Brain microvascular endothelial cell (primary cell): ENCODE results near the gene ANAPC10.

ENCODE experiments used
- DNase-seq: peaks from one replicate; pipeline ENCODE4 v3.0.0-alpha.2; 2020
- H3K27ac ChIP-seq: fragments of 250-450 bp; sonication (Bioruptor Pico); 2 replicates; pipeline ENCODE4 v1.5.1; 2020; ENCODE audit warnings: mild to moderate bottlenecking, moderate library complexity
- H3K27me3 ChIP-seq: fragments of 250-450 bp; sonication (Bioruptor Pico); replicated peaks from 2 replicates; pipeline ENCODE4 v1.5.1; 2020; ENCODE audit warnings: mild to moderate bottlenecking
- H3K36me3 ChIP-seq: fragments of 250-450 bp; sonication (Bioruptor Pico); replicated peaks from 2 replicates; pipeline ENCODE4 v1.5.1; 2020; ENCODE audit warnings: mild to moderate bottlenecking
- H3K4me3 ChIP-seq: 2 replicates; pipeline ENCODE4 v1.5.1; 2011; ENCODE audit warnings: low read depth, mild to moderate bottlenecking, control low read depth, low read length, moderate library complexity
- CTCF ChIP-seq: IDR thresholded peaks from 2 replicates; pipeline ENCODE4 v1.5.1; 2011; ENCODE audit warnings: low read depth, mild to moderate bottlenecking, moderate library complexity, low read length, control low read depth, inconsistent platforms; ENCODE audit errors: missing control alignments
- in situ Hi-C: cut with HindIII; loops from 2 replicates; pipeline ENCODE4 v1.10.0; 2017; ENCODE audit warnings: low sequenced_read_pairs, low pct_ligation_motif_present

Gene ANAPC10

GRCh38 chr4:144967161-144967560 is 130.8 kb downstream of the ANAPC10 start:
- in situ Hi-C loops = no loop called here
- Histone ChIP-seq H3K27ac (no peak overlapping the region), H3K36me3 (no peaks in the 10 kb centered on the region), H3K27me3 (no peaks in the 10 kb centered on the region), H3K4me3 (no peak overlapping the region)
- DNase-seq = no peak
- TF ChIP-seq CTCF = no peak

- in situ Hi-C loops = no loop called here
- no peak overlapping the region for H3K27ac ChIP-seq
Measured at GRCh38 chr4:144962300-144962699, 135.7 kb downstream of the ANAPC10 start.

GRCh38 chr4:144955104-144955503 is 142.9 kb downstream of the ANAPC10 start:
- H3K27ac ChIP-seq = no peak overlapping the region
- no peak overlapping the region for H3K4me3 ChIP-seq
- TF ChIP-seq CTCF = no peak
- H3K36me3 ChIP-seq = no peaks in the 10 kb centered on the region
- DNase-seq = no peak
- H3K27me3 ChIP-seq = no peaks in the 10 kb centered on the region
- in situ Hi-C loops = no loop called here

More at GRCh38 chr4:144962300-144962699, 135.7 kb downstream of the ANAPC10 start:
- Histone ChIP-seq H3K36me3 (no peaks in the 10 kb centered on the region), H3K4me3 (no peak overlapping the region), H3K27me3 (no peaks in the 10 kb centered on the region)
- TF ChIP-seq CTCF = no peak
- DNase-seq = no peak

GRCh38 chr4:144954230-144954629 is 143.8 kb downstream of the ANAPC10 start:
- in situ Hi-C loops = no loop called here
- DNase-seq = no peak
- H3K36me3 ChIP-seq = no peaks in the 10 kb centered on the region
- H3K4me3 ChIP-seq = no peak overlapping the region
- TF ChIP-seq CTCF = no peak
- H3K27ac ChIP-seq = no peak overlapping the region
- H3K27me3 ChIP-seq = no peaks in the 10 kb centered on the region

GRCh38 chr4:144948421-144948820 is 149.6 kb downstream of the ANAPC10 start:
- no peaks in the 10 kb centered on the region for H3K36me3 ChIP-seq
- TF ChIP-seq CTCF = no peak
- in situ Hi-C loops = no loop called here
- H3K4me3 ChIP-seq = no peak overlapping the region
- DNase-seq = no peak
- no peak overlapping the region for H3K27ac ChIP-seq
- no peaks in the 10 kb centered on the region for H3K27me3 ChIP-seq

- no peak for TF ChIP-seq CTCF
- Histone ChIP-seq H3K4me3 (no peak overlapping the region), H3K27me3 (no peaks in the 10 kb centered on the region), H3K36me3 (no peaks in the 10 kb centered on the region), H3K27ac (no peak overlapping the region)
- in situ Hi-C loops = no loop called here
- DNase-seq = no peak
Measured at GRCh38 chr4:144948009-144948408, 150.0 kb downstream of the ANAPC10 start.
